GM20000 (cell line): ENCODE measurements around the gene PACSIN3.
A peak's percentile ranks its signal among the peaks of the same experiment; 100 is the strongest.

Experiments
- DNase-seq: peaks from one replicate; pipeline ENCODE4 v3.0.0; 2012; ENCODE audit warnings: low spot score
- CTCF ChIP-seq: IDR thresholded peaks from 2 replicates; pipeline ENCODE4 v1.5.1; 2012; ENCODE audit warnings: mild to moderate bottlenecking, control low read depth; ENCODE audit errors: extremely low read depth, missing control alignments

The PACSIN3 gene

GRCh38 chr11:47188259-47188658, 2.0 kb upstream of the PACSIN3 start:
- no peak for DNase-seq
- TF ChIP-seq CTCF: no peak

GRCh38 chr11:47187723-47188122, 1.5 kb upstream of the PACSIN3 start:
- TF ChIP-seq CTCF: no peak
- no peak for DNase-seq

- peak; percentile 77 for DNase-seq
- no peak for TF ChIP-seq CTCF
These were observed 764 bp upstream of the PACSIN3 start for GRCh38 chr11:47186700-47187695.

- no peak for DNase-seq
- no peak for TF ChIP-seq CTCF
These were observed 744 bp downstream of the PACSIN3 start for GRCh38 chr11:47185305-47186075.

- DNase-seq: no peak
- no peak for TF ChIP-seq CTCF
These were observed 1.4 kb downstream of the PACSIN3 start for GRCh38 chr11:47184711-47185304.

GRCh38 chr11:47183969-47184368, 2.3 kb downstream of the PACSIN3 start:
- no peak for TF ChIP-seq CTCF

More at GRCh38 chr11:47183969-47184368, 2.3 kb downstream of the PACSIN3 start:
- no peak for DNase-seq
